Endodermal cell (in vitro differentiated cells): Measurements from ENCODE around the gene BCL2L2. TPM values are rescaled to one million over a fixed set of nuclear protein-coding genes. Genes with fewer than 3 reads are reported as not detected.
A peak's percentile ranks its signal among the peaks of the same experiment; 100 is the strongest.

ENCODE experiments used
- DNase-seq: peaks from one replicate; pipeline ENCODE4 v3.0.0-alpha.2; 2017
- H3K27ac ChIP-seq: 2 replicates; pipeline ENCODE4 v1.5.1; 2013; ENCODE audit warnings: mild to moderate bottlenecking, low read depth, low read length, moderate library complexity
- H3K27me3 ChIP-seq: 2 replicates; pipeline ENCODE4 v1.6.1; 2013; ENCODE audit warnings: mild to moderate bottlenecking, low read length, moderate library complexity; ENCODE audit not compliant: insufficient read depth, control insufficient read depth, poor library complexity, severe bottlenecking
- H3K36me3 ChIP-seq: 2 replicates; pipeline ENCODE4 v1.7.0; 2013; ENCODE audit warnings: mild to moderate bottlenecking, low read length, moderate library complexity; ENCODE audit not compliant: control insufficient read depth, insufficient read depth
- H3K4me1 ChIP-seq: one replicate; pipeline ENCODE4 v1.7.0; 2013; ENCODE audit warnings: low read length; ENCODE audit not compliant: control insufficient read depth, insufficient read depth
- H3K4me3 ChIP-seq: 2 replicates; pipeline ENCODE4 v1.5.1; 2013; ENCODE audit warnings: mild to moderate bottlenecking, low read length, moderate library complexity
- H3K9ac ChIP-seq: 2 replicates; pipeline ENCODE4 v1.6.1; 2013; ENCODE audit warnings: mild to moderate bottlenecking, low read length, moderate library complexity; ENCODE audit not compliant: poor library complexity, severe bottlenecking; ENCODE audit errors: extremely low read depth
- H3K9me3 ChIP-seq: 2 replicates; pipeline ENCODE4 v1.6.1; 2013; ENCODE audit warnings: mild to moderate bottlenecking, low read length, moderate library complexity; ENCODE audit not compliant: control insufficient read depth
- H3K27ac Mint-ChIP-seq: 2 replicates; pipeline ENCODE4 v1.8.0; 2020; ENCODE audit warnings: mixed read lengths
- H3K27me3 Mint-ChIP-seq: 2 replicates; pipeline ENCODE4 v1.8.0; 2021; ENCODE audit warnings: mild to moderate bottlenecking, mixed read lengths; ENCODE audit not compliant: insufficient read depth
- H3K36me3 Mint-ChIP-seq: 2 replicates; pipeline ENCODE4 v1.8.0; 2020; ENCODE audit warnings: low read depth, mixed read lengths
- H3K4me1 Mint-ChIP-seq: 2 replicates; pipeline ENCODE4 v1.8.0; 2020; ENCODE audit warnings: mixed read lengths
- H3K4me3 Mint-ChIP-seq: 2 replicates; pipeline ENCODE4 v1.8.0; 2020; ENCODE audit warnings: mild to moderate bottlenecking, moderate library complexity, mixed read lengths
- H3K9me3 Mint-ChIP-seq: 2 replicates; pipeline ENCODE4 v1.8.0; 2020; ENCODE audit warnings: mild to moderate bottlenecking, mixed read lengths
- WGBS, 2 experiments: methylation state at CpG; one replicate each; pipeline versions ENCODE4 v1.1.5 to v1.1.7; 2013; ENCODE audit warnings: missing lambda C conversion rate in 2 of 2, mixed read lengths in 1 of 2; ENCODE audit not compliant: insufficient coverage in 1 of 2, insufficient read length in 1 of 2; 5-methylcytosine and 5-hydroxymethylcytosine counted together
- total RNA-seq, 2 donors: library from RNA; stranded (reverse); fragmentation: NEBNext Ultra II Directional in 1 of 2; extraction: Animal tissue kit (Norgen Biotek cat#: 25700) in 1 of 2; gene quantifications; 2 replicates in 1 of 2; 3 replicates in 1 of 2; pipeline ENCODE4 v1.2.1, GENCODE V29; 2021
- TF ChIP-seq, protein P1 (sequence below): fragments of 200-600 bp; sonication (generic); conservative IDR thresholded peaks from 2 replicates; pipeline ENCODE4 v1.5.0; 2021; ENCODE audit warnings: antibody characterized with exemption, mild to moderate bottlenecking

Gene BCL2L2
- total RNA-seq, 2 donors from 2014 or later: 21.9 to 29.5 TPM

DNA sequence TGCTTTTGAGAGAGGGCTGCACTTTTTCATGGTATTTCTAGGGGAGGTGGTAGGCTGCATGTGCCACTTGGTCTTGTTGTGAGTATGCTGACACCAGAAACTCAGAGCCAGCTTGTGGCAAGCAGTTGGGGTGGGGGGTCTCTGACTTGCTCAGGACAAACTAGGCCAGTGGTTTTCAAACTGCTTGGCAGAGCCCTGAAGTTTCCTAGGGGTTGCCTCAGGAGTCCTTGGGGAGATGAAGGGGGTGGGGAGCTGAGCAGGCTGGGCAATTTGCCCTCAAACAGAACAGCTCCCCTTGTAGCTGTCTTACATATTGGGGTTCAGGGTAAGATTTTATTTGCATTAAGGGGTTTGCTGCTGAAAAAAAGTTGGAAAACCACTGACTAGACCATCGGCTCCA, 3.9 kb downstream of the BCL2L2 start:
- Histone ChIP-seq H3K4me1 (peaks cover 4% of the 10 kb centered on the region), H3K36me3 (peaks cover 57% of the 10 kb centered on the region), H3K4me3 (no peak overlapping the region), H3K9me3 (no peaks in the 10 kb centered on the region), H3K27ac (no peak overlapping the region), H3K27me3 (no peaks in the 10 kb centered on the region), H3K9ac (no peak overlapping the region)
- 86% methylated on average over 1 of the region's 1 CpG; no CpG with 5 or more reads in 1 of the 2 experiments for WGBS, 2 experiments
- Mint-ChIP-seq H3K36me3 (peaks cover 53% of the 10 kb centered on the region), H3K27ac (no peak overlapping the region), H3K4me3 (no peak overlapping the region), H3K27me3 (no peaks in the 10 kb centered on the region), H3K4me1 (peaks cover 15% of the 10 kb centered on the region), H3K9me3 (no peaks in the 10 kb centered on the region)
- DNase-seq: no peak
- TF ChIP-seq, protein P1, sequence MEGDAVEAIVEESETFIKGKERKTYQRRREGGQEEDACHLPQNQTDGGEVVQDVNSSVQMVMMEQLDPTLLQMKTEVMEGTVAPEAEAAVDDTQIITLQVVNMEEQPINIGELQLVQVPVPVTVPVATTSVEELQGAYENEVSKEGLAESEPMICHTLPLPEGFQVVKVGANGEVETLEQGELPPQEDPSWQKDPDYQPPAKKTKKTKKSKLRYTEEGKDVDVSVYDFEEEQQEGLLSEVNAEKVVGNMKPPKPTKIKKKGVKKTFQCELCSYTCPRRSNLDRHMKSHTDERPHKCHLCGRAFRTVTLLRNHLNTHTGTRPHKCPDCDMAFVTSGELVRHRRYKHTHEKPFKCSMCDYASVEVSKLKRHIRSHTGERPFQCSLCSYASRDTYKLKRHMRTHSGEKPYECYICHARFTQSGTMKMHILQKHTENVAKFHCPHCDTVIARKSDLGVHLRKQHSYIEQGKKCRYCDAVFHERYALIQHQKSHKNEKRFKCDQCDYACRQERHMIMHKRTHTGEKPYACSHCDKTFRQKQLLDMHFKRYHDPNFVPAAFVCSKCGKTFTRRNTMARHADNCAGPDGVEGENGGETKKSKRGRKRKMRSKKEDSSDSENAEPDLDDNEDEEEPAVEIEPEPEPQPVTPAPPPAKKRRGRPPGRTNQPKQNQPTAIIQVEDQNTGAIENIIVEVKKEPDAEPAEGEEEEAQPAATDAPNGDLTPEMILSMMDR: no peak

GRCh38 chr14:23316300-23316699, 9.7 kb downstream of the BCL2L2 start:
- Histone ChIP-seq H3K4me3 (no peak overlapping the region), H3K4me1 (peaks cover 2% of the 10 kb centered on the region), H3K27me3 (no peaks in the 10 kb centered on the region), H3K9me3 (no peaks in the 10 kb centered on the region), H3K9ac (no peak overlapping the region), H3K27ac (no peak overlapping the region), H3K36me3 (peaks cover 37% of the 10 kb centered on the region)
- Mint-ChIP-seq H3K9me3 (no peaks in the 10 kb centered on the region), H3K4me3 (no peak overlapping the region), H3K36me3 (peaks cover 38% of the 10 kb centered on the region), H3K4me1 (peaks cover 1% of the 10 kb centered on the region), H3K27me3 (no peaks in the 10 kb centered on the region), H3K27ac (no peak overlapping the region)
- WGBS, 2 experiments: 86 to 96% methylated on average over 4 of the region's 5 CpGs
- TF ChIP-seq, protein P1: no peak
- no peak for DNase-seq

- H3K36me3 ChIP-seq: peaks cover 40% of the 10 kb centered on the region
- 94 to 98% methylated on average over 7 to 17 of the region's 17 CpGs for whole genome bisulfite sequencing, 2 experiments
- no peaks in the 10 kb centered on the region for H3K9me3 ChIP-seq
- H3K27me3 ChIP-seq: no peaks in the 10 kb centered on the region
- H3K4me3 ChIP-seq: peak overlapping the region; percentile 76
- H3K9me3 Mint-ChIP-seq: no peaks in the 10 kb centered on the region
- H3K27me3 Mint-ChIP-seq: no peaks in the 10 kb centered on the region
- peaks cover 45% of the 10 kb centered on the region for H3K36me3 Mint-ChIP-seq
- H3K9ac ChIP-seq: peak overlapping the region; percentile 52
- peak overlapping the region; percentile 98 for H3K4me3 Mint-ChIP-seq
- H3K27ac Mint-ChIP-seq: peak overlapping the region; percentile 98
- TF ChIP-seq, protein P1: no peak
- peak overlapping the region; percentile 85 for H3K27ac ChIP-seq
- DNase-seq: peak; percentile 48
- peaks cover 6% of the 10 kb centered on the region for H3K4me1 ChIP-seq
- peaks cover 10% of the 10 kb centered on the region for H3K4me1 Mint-ChIP-seq
Observed at GRCh38 chr14:23319746-23320583, 13.3 kb downstream of the BCL2L2 start.
